BJ (cell line): ENCODE data around the gene CDIPT. TPM values are rescaled to one million over a fixed set of nuclear protein-coding genes. Genes with fewer than 3 reads are reported as not detected.

Experiments
- CTCF ChIA-PET: fragments of 350-600 bp; formaldehyde crosslinking; extraction: SDS; loops from one replicate; lab custom pipeline; 2021; ENCODE audit warnings: antibody characterized with exemption, inconsistent platforms; lab: Yijun Ruan, JAX
- POLR2A ChIA-PET: fragments of 300-600 bp; sonication (Branson Sonifier 250); formaldehyde crosslinking; extraction: SDS; loops from one replicate; lab custom pipeline; 2021; ENCODE audit warnings: antibody characterized with exemption; lab: Charles Lee
- DNase-seq: peaks from one replicate; pipeline ENCODE4 v3.0.0-alpha.2; 2011; ENCODE audit warnings: low read depth
- H3K27me3 ChIP-seq: 2 replicates; pipeline ENCODE4 v1.6.0; 2011; ENCODE audit warnings: low read length; ENCODE audit not compliant: control insufficient read depth, insufficient read depth
- H3K36me3 ChIP-seq: 2 replicates; pipeline ENCODE4 v1.5.1; 2011; ENCODE audit warnings: low read length; ENCODE audit not compliant: control insufficient read depth, insufficient read depth
- H3K4me3 ChIP-seq: 2 replicates; pipeline ENCODE4 v1.5.1; 2011; ENCODE audit warnings: low read depth, mild to moderate bottlenecking, control low read depth, low read length
- CTCF ChIP-seq: IDR thresholded peaks from 2 replicates; pipeline ENCODE4 v1.5.1; 2011; ENCODE audit warnings: low read depth, mild to moderate bottlenecking, control low read depth, inconsistent platforms, low read length, moderate library complexity; ENCODE audit not compliant: insufficient read depth
- polyA plus RNA-seq: library from polyadenylated mRNA; depleted of rRNA; stranded (reverse); fragments of >200 nt; gene quantifications from 2 replicates; pipeline ENCODE4 v1.2.3, GENCODE V29; 2011

The CDIPT gene
- polyA plus RNA-seq, 1 experiment: 225 TPM

- H3K4me3 ChIP-seq: no peak overlapping the region
- CTCF ChIA-PET: interaction anchor here (0.6 to 3.9 kb wide), 16 partner anchors 8 to 159 kb away, joined by 3 to 81 read pairs (median 6); partner anchors contain the start of genes ASPHD1, CDIPT, MAZ and MVP
- no peak for TF ChIP-seq CTCF
- POLR2A ChIA-PET: no interaction called here
- no peaks in the 10 kb centered on the region for H3K27me3 ChIP-seq
- H3K36me3 ChIP-seq: peaks cover 33% of the 10 kb centered on the region
- DNase-seq: no peak
Measured at GRCh38 chr16:29849505-29849904, 13.5 kb downstream of the CDIPT start.

- CTCF ChIA-PET: interaction anchor here (0.6 to 3.9 kb wide), 30 partner anchors 9 to 183 kb away, joined by 3 to 81 read pairs (median 4); partner anchors contain the start of genes ASPHD1, CDIPT, KCTD13 and KIF22
- TF ChIP-seq CTCF: peak; percentile 96
Measured at GRCh38 chr16:29848420-29849297, 14.4 kb downstream of the CDIPT start.

GRCh38 chr16:29845656-29846055 lies 17.4 kb downstream of the CDIPT start:
- DNase-seq: no peak
- POLR2A ChIA-PET: no interaction called here
- CTCF ChIA-PET: interaction anchor here (3.9 kb wide), 1 partner anchor 21 kb away, joined by 81 read pairs; the partner anchor contains the start of gene MVP

More at GRCh38 chr16:29848420-29849297, 14.4 kb downstream of the CDIPT start:
- DNase-seq: no peak
- no peak overlapping the region for H3K4me3 ChIP-seq
- POLR2A ChIA-PET: interaction anchor here (0.6 kb wide), 1 partner anchor 20 kb away, joined by 10 read pairs; no protein-coding TSS in a partner anchor
- H3K36me3 ChIP-seq: peaks cover 37% of the 10 kb centered on the region
- H3K27me3 ChIP-seq: no peaks in the 10 kb centered on the region

GRCh38 chr16:29844575-29845331 lies 18.3 kb downstream of the CDIPT start:
- no peak overlapping the region for H3K4me3 ChIP-seq
- H3K36me3 ChIP-seq: peaks cover 57% of the 10 kb centered on the region
- ChIA-PET CTCF (no interaction called here), POLR2A (no interaction called here)
- H3K27me3 ChIP-seq: no peaks in the 10 kb centered on the region
- no peak for DNase-seq
- no peak for TF ChIP-seq CTCF

More at GRCh38 chr16:29845656-29846055, 17.4 kb downstream of the CDIPT start:
- no peak for TF ChIP-seq CTCF
- Histone ChIP-seq H3K27me3 (no peaks in the 10 kb centered on the region), H3K4me3 (no peak overlapping the region), H3K36me3 (peaks cover 51% of the 10 kb centered on the region)

GRCh38 chr16:29843931-29844330 lies 19.1 kb downstream of the CDIPT start:
- POLR2A ChIA-PET: no interaction called here
- Histone ChIP-seq H3K36me3 (peaks cover 57% of the 10 kb centered on the region), H3K27me3 (no peaks in the 10 kb centered on the region)

More at GRCh38 chr16:29843931-29844330, 19.1 kb downstream of the CDIPT start:
- no peak overlapping the region for H3K4me3 ChIP-seq
- CTCF ChIA-PET: no interaction called here
- DNase-seq: no peak
- TF ChIP-seq CTCF: no peak
